HS-27A (cell line): ENCODE measurements around the gene OPN1MW2.
"Not testable (repeated sequence)": the region's sequence is repeated elsewhere in the genome, so short reads cannot be mapped to it uniquely, and the experiment has no call there.

Source experiments
- DNase-seq: peaks from one replicate; pipeline ENCODE4 v3.0.0-alpha.2; 2012; ENCODE audit warnings: low read depth, missing footprints

OPN1MW2 gene

DNA sequence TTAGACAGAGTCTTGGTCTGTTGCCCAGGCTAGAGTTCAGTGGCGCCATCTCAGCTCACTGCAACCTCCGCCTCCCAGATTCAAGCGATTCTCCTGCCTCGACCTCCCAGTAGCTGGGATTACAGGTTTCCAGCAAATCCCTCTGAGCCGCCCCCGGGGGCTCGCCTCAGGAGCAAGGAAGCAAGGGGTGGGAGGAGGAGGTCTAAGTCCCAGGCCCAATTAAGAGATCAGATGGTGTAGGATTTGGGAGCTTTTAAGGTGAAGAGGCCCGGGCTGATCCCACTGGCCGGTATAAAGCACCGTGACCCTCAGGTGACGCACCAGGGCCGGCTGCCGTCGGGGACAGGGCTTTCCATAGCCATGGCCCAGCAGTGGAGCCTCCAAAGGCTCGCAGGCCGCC lies at the start of gene OPN1MW2:
Gene OPN1MW2, plus strand, starts transcription at position 301 of the 400 bp plus-strand sequence. Its CDS starts 60 bp downstream, at position 361.
- not testable (repeated sequence) for DNase-seq

DNA sequence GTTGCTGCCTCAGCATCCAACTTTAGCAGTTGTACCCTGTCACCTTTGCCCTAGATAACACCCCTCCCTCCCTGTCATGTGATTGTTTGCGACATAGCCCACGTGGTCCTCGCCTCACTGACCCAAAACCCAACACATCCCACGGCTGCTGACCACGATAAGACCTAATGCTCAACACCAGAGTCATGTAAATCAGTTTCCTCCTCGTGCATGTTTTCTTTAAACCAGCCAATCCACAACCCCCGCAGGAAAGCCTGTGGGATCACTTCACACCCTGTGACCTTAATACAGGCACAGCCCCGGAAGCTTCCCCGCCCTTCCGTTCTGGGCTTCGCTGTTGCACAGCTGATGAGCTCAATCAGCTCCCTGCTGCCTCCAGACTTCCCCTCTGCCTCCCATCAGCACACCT lies 47.0 kb upstream of the OPN1MW2 start:
- DNase-seq: not testable (repeated sequence)

DNA sequence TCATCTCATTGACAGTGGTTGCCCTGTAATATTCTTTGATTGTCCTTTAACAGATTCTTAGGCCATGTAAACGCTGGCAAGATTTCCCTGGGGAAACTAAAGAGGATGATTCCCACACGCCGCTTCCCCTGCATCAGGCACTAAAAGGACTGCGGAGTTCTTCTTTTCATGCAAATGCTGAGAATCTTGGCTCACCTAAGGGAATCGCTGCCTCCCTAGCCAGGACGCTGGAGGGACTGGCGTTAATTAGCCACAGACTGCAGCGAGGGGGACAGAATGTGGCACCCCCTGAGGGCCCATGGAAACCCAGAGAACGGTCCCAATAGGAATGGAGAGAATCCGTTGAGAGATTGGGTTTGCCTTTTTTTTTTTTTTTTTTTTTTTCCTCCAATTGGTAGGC lies 45.2 kb upstream of the OPN1MW2 start:
- DNase-seq: not testable (repeated sequence)

DNA sequence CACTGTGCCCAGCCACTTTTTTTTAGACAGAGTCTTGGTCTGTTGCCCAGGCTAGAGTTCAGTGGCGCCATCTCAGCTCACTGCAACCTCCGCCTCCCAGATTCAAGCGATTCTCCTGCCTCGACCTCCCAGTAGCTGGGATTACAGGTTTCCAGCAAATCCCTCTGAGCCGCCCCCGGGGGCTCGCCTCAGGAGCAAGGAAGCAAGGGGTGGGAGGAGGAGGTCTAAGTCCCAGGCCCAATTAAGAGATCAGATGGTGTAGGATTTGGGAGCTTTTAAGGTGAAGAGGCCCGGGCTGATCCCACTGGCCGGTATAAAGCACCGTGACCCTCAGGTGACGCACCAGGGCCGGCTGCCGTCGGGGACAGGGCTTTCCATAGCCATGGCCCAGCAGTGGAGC lies 37.3 kb upstream of the OPN1MW2 start, which contains the start of gene OPN1MW:
Gene OPN1MW, plus strand, starts transcription at position 301 of the 400 bp plus-strand sequence. Its CDS starts 82 bp downstream, at position 383.
- not testable (repeated sequence) for DNase-seq

DNA sequence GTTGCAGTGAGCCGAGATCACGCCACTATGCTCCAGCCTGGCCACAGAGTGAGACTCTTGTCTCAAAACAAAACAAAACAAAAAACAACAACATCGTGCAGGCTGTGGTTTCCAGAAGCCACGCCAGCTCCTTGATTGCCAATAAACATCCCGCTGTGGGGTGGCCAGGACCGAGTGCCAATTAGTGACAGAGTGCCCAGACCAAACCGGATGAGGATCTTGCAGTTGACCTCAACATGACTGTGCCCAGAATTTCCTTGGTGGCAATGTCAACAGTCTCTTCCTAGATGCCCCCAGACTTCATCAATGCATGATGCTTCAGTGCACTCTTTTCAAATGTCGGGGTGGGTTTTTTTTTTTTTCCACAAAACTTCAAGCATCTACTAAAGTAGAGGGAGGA lies 35.8 kb upstream of the OPN1MW2 start:
- DNase-seq: not testable (repeated sequence)

DNA sequence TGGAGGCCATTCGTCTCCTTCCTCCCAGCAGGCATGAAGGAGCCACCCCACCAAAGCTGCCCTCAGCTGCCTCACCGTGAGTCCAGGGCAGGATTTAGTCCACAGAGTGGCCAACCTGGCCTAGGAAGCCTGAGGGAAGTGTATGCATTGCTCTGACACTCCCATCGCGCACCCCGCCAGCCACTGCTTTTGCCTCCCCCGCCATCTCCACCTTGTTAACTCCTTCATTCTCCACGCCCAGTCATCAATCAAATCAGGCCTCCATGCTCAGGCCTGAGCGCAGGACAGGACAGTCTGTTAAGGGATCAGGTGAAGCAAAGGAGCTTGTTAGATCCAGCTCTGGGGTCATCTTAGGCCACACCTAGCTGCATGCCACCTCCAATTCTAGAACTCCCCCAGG lies 26.7 kb upstream of the OPN1MW2 start:
- not testable (repeated sequence) for DNase-seq

DNA sequence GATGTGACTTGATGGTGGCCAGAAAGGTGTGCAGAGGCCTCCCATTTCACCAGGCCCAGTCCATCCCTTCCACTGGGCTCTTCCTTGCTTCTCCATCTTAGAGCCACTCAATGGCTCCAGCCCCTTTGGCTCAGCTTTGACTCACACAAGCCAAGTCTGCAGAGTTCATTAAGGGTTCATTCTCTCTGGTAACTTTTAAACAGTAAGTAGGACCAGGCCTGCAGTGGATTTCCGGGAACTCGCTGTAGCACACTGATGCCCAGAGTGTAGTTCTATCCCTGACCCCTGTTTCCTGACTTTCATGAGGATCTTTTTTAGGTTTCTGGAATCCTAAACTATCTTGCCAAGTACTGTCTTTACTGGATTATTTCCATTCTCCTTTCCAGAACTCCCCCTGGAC lies 25.2 kb upstream of the OPN1MW2 start:
- DNase-seq: not testable (repeated sequence)

DNA sequence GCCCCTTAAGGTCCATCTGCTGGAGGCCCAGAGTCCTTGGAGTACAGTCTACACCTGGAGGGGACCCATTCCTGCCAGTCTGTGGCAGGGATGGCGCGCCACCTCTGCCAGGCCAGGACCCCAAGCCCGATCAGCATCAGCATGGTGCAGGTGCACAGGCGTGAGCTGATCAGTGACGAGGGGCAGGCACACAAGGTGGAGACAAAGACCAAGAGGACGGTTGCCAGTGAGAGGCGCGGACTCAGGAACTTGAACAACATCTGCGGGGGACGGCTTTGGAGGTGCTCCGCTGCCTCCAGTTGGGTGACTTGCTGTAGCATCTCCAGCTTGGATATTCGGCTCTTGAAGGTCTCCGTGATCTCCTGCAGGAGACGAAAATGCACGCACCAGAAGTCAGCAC lies 23.1 kb upstream of the OPN1MW2 start:
- not testable (repeated sequence) for DNase-seq

DNA sequence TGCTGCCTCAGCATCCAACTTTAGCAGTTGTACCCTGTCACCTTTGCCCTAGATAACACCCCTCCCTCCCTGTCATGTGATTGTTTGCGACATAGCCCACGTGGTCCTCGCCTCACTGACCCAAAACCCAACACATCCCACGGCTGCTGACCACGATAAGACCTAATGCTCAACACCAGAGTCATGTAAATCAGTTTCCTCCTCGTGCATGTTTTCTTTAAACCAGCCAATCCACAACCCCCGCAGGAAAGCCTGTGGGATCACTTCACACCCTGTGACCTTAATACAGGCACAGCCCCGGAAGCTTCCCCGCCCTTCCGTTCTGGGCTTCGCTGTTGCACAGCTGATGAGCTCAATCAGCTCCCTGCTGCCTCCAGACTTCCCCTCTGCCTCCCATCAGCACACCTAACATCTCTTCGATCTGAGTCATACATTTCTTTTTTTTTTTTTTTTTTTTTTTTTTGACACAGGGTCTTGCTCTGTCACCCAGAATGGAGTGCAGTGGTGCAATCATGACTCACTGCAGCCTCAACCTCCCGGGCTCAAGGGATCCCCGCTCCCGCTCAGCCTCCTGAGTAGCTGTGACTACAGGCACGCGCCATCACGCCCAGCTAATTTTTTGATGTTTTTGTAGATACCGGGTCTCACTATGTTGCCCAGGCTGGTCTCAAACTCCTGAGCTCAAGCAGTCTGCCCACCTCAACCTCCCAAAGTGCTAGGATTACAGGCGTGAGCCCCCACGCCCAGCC lies 9.7 kb upstream of the OPN1MW2 start:
- DNase-seq: not testable (repeated sequence)

DNA sequence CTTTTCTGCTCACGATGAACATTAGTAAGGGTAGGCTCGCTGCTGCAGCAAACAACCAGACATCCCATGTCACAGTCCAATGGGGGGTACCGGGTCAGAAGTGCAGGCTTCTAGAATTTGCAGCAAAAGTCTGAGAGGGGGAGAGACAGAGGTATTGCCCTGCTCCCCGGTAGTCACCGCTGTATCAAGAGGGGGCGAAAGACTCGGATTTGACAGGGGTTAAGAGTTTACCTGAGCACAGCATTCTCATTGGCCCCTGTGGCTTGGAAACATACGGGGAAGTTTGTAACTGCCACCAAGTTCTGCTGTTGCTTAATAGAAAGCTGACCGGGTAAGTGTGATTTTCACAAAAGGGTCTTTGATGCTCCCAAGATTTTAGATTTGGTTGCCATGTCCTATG lies 8.5 kb upstream of the OPN1MW2 start:
- not testable (repeated sequence) for DNase-seq

DNA sequence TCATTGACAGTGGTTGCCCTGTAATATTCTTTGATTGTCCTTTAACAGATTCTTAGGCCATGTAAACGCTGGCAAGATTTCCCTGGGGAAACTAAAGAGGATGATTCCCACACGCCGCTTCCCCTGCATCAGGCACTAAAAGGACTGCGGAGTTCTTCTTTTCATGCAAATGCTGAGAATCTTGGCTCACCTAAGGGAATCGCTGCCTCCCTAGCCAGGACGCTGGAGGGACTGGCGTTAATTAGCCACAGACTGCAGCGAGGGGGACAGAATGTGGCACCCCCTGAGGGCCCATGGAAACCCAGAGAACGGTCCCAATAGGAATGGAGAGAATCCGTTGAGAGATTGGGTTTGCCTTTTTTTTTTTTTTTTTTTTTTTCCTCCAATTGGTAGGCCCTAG lies 8.1 kb upstream of the OPN1MW2 start:
- DNase-seq: not testable (repeated sequence)

DNA sequence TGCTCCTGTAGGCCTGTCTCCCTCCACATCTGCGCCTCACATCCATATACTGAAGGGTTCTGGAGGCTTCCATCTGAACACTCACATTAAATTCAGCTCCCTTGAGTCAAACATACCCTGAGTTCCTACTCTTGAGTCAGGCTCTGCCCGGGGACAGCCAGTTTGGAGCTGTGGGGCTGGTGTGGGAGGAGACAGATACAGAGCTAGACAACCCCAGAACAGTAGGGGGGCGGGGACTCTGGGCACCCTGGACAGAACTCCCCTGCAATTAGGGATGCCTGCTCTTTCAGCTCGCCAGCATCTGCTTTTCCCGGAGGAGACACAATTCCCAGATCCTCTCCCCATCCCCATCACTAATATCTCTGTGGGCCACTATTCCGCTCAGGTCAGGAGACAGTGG lies 5.7 kb downstream of the OPN1MW2 start:
- DNase-seq: not testable (repeated sequence)

DNA sequence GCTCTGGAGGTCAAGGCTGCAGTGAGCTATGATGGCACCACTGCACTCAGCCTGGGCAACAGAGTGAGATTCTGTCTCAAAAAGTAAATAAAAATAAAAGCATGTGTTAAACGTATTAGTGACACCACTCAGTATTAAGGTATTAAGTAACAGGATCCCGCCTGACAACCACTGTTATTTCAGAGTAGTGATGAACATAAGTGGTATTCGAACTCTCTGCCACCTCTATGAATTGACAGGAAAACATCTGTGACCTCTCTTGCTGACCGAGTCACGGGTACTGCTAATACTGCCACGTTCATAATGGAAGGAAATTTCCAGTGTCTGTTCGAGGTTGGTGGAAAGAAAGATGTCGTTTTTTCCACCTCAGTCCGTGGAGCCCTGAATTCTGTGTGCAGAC lies 7.2 kb downstream of the OPN1MW2 start:
- not testable (repeated sequence) for DNase-seq

DNA sequence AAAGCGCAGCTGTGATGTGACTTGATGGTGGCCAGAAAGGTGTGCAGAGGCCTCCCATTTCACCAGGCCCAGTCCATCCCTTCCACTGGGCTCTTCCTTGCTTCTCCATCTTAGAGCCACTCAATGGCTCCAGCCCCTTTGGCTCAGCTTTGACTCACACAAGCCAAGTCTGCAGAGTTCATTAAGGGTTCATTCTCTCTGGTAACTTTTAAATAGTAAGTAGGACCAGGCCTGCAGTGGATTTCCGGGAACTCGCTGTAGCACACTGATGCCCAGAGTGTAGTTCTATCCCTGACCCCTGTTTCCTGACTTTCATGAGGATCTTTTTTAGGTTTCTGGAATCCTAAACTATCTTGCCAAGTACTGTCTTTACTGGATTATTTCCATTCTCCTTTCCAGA lies 11.9 kb downstream of the OPN1MW2 start:
- not testable (repeated sequence) for DNase-seq

DNA sequence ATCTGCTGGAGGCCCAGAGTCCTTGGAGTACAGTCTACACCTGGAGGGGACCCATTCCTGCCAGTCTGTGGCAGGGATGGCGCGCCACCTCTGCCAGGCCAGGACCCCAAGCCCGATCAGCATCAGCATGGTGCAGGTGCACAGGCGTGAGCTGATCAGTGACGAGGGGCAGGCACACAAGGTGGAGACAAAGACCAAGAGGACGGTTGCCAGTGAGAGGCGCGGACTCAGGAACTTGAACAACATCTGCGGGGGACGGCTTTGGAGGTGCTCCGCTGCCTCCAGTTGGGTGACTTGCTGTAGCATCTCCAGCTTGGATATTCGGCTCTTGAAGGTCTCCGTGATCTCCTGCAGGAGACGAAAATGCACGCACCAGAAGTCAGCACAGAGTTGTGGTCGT lies 14.1 kb downstream of the OPN1MW2 start:
- not testable (repeated sequence) for DNase-seq

DNA sequence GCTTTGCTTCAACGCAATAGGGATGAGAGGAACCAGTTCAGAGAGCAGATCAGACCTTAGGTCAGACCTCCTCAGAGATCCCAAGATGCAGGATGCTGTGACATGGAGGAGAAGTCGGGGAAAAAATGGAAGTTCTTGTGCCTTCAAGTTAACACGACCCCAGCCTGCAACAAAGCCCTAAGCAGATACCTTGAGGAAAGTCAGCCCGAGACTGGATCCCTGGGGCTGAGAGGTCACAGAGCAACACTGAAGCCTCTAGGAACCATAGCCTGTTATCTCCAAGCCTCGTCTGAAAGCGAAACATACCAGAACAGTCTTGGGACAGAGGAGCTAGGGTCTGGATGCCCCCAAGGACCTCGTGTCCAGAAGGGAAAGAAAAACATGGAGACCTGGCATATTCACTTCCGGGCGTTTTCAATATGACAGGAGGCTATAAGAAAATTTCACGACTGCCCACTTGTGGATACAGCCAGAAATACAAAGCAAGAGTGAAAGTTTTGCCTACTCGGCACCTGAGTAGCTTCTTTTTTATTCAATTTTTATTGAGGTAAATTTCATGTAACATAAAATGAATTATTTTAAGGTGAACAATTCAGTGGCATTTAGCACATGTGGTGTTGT lies 19.5 kb downstream of the OPN1MW2 start:
- DNase-seq: not testable (repeated sequence)

DNA sequence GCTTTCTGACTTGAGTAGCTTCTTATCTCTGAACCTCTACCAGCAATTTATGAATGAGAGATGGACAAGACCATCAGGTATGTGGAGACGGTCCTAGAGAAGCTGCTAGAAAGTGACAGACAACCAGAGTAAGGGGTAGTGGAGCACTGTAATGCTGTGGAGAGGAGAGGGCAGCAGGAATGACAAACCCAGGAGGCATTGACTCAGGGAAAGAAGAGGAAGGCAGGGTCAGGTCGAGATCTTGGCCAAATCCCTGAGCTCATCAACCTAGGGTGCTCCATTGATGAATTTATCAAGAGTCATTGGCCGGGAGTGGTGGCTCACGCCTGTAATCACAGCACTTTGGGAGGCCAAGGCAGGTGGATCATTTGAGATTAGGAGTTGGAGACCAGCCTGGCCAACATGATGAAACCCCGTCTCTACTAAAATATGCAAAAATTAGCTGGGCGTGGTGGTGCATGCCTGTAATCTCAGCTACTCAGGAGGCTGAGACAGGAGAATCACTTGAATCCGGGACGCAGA lies 20.5 kb downstream of the OPN1MW2 start:
- not testable (repeated sequence) for DNase-seq

DNA sequence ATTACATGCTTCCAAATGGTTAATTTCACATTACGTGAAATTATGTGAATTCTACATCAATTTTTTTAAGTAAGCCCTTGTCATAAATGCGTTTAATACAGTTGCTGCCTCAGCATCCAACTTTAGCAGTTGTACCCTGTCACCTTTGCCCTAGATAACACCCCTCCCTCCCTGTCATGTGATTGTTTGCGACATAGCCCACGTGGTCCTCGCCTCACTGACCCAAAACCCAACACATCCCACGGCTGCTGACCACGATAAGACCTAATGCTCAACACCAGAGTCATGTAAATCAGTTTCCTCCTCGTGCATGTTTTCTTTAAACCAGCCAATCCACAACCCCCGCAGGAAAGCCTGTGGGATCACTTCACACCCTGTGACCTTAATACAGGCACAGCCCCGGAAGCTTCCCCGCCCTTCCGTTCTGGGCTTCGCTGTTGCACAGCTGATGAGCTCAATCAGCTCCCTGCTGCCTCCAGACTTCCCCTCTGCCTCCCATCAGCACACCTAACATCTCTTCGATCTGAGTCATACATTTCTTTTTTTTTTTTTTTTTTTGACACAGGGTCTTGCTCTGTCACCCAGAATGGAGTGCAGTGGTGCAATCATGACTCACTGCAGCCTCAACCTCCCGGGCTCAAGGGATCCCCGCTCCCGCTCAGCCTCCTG lies 28.0 kb downstream of the OPN1MW2 start:
- not testable (repeated sequence) for DNase-seq

DNA sequence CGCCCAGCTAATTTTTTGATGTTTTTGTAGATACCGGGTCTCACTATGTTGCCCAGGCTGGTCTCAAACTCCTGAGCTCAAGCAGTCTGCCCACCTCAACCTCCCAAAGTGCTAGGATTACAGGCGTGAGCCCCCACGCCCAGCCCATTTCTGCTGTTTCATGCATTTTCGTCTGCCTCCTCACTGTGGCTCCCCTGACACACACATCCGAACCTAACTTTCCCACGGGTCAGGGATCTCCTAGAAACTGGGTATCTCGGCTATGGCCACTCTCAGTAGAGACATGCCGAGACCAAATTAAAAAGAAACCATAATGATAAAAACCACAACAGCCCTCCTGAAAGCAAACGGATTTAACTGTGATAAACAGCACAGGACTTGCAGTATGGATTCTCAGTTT lies 28.5 kb downstream of the OPN1MW2 start:
- not testable (repeated sequence) for DNase-seq

DNA sequence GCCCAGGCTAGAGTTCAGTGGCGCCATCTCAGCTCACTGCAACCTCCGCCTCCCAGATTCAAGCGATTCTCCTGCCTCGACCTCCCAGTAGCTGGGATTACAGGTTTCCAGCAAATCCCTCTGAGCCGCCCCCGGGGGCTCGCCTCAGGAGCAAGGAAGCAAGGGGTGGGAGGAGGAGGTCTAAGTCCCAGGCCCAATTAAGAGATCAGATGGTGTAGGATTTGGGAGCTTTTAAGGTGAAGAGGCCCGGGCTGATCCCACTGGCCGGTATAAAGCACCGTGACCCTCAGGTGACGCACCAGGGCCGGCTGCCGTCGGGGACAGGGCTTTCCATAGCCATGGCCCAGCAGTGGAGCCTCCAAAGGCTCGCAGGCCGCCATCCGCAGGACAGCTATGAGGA lies 37.7 kb downstream of the OPN1MW2 start, which contains the start of gene OPN1MW3:
Gene OPN1MW3, plus strand, starts transcription at position 301 of the 400 bp plus-strand sequence. Its CDS starts 38 bp downstream, at position 339.
- DNase-seq: not testable (repeated sequence)

DNA sequence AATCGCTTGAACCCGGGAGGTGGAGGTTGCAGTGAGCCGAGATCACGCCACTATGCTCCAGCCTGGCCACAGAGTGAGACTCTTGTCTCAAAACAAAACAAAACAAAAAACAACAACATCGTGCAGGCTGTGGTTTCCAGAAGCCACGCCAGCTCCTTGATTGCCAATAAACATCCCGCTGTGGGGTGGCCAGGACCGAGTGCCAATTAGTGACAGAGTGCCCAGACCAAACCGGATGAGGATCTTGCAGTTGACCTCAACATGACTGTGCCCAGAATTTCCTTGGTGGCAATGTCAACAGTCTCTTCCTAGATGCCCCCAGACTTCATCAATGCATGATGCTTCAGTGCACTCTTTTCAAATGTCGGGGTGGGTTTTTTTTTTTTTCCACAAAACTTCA lies 39.2 kb downstream of the OPN1MW2 start:
- not testable (repeated sequence) for DNase-seq

DNA sequence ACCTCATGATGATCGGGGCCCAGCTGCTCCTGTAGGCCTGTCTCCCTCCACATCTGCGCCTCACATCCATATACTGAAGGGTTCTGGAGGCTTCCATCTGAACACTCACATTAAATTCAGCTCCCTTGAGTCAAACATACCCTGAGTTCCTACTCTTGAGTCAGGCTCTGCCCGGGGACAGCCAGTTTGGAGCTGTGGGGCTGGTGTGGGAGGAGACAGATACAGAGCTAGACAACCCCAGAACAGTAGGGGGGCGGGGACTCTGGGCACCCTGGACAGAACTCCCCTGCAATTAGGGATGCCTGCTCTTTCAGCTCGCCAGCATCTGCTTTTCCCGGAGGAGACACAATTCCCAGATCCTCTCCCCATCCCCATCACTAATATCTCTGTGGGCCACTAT lies 43.5 kb downstream of the OPN1MW2 start:
- not testable (repeated sequence) for DNase-seq
